K562 (cell line): ENCODE results near the gene TENM4. TPM values are rescaled to one million over a fixed set of nuclear protein-coding genes. Genes with fewer than 3 reads are reported as not detected.

ENCODE experiments used
- ATAC-seq: fragments of 200-7000 bp; cut with Tn5 transposase; 3 replicates; pipeline ENCODE4 v1.9.1; 2020; ENCODE audit warnings: moderate library complexity
- BruUV-seq: library from RNA; stranded (reverse); fragments of 400-500 nt; replicated peaks from 2 replicates; lab custom pipeline; 2021; lab: Mats Ljungman, UMichigan
- CTCF ChIA-PET: fragments of 300-600 bp; formaldehyde crosslinking; extraction: SDS; loops from one replicate; lab custom pipeline; 2021; ENCODE audit warnings: low intra/inter-chr PET ratio; lab: Yijun Ruan, JAX
- POLR2A ChIA-PET: fragments of 300-600, 350-650 bp; sonication (Branson Sonifier 250); formaldehyde crosslinking; extraction: SDS; loops from one replicate; lab custom pipeline; 2021; ENCODE audit warnings: antibody characterized with exemption, inconsistent platforms; lab: Yijun Ruan, JAX
- DNase-seq, 4 experiments: peaks; one replicate each; pipeline versions ENCODE4 v3.0.0 to v3.0.0-alpha.2; 2011 to 2018; ENCODE audit warnings: low spot score in 3 of 4, mixed read lengths in 3 of 4; ENCODE audit errors: extremely low read depth in 1 of 4
- FAIRE-seq: peaks from 2 replicates; lab custom pipeline; 2011; peaks lifted over from hg19 to GRCh38; lab: Jason Lieb, UNC
- H2AFZ ChIP-seq: 2 replicates; pipeline ENCODE4 v1.6.0; 2011; ENCODE audit warnings: low read depth, low read length, control low read depth, inconsistent platforms
- H3K27ac ChIP-seq: fragments of 200-600 bp; 3 replicates; pipeline ENCODE4 v1.8.0; 2011; ENCODE audit warnings: low read depth, mild to moderate bottlenecking, control low read depth, inconsistent platforms, low read length, moderate library complexity, mixed read lengths; ENCODE audit errors: extremely low read depth
- H3K27me3 ChIP-seq, 2 experiments: fragments of 300-600 bp in 1 of 2; 2 replicates in 1 of 2; 3 replicates in 1 of 2; pipeline versions ENCODE4 v1.6.0 to v1.8.0; 2011; ENCODE audit warnings: inconsistent platforms in 2 of 2, low read length in 2 of 2, mild to moderate bottlenecking in 1 of 2, mixed read lengths in 1 of 2, moderate library complexity in 1 of 2; ENCODE audit not compliant: control insufficient read depth in 2 of 2, insufficient read depth in 2 of 2
- H3K36me3 ChIP-seq: fragments of 300-600 bp; 3 replicates; pipeline ENCODE4 v1.8.0; 2011; ENCODE audit warnings: mild to moderate bottlenecking, low read length, inconsistent platforms; ENCODE audit not compliant: control insufficient read depth, insufficient read depth
- H3K4me1 ChIP-seq, 2 experiments: fragments of 200-600 bp in 1 of 2; replicated peaks in 1 of 2; 2 replicates in 1 of 2; 3 replicates in 1 of 2; pipeline versions ENCODE4 v1.5.1 to v1.8.0; 2011; ENCODE audit warnings: inconsistent platforms in 2 of 2, low read length in 2 of 2, mild to moderate bottlenecking in 1 of 2, mixed read lengths in 1 of 2, moderate library complexity in 1 of 2; ENCODE audit not compliant: control insufficient read depth in 2 of 2, insufficient read depth in 2 of 2
- H3K4me2 ChIP-seq: 2 replicates; pipeline ENCODE4 v1.6.1; 2011; ENCODE audit warnings: low read length, control low read depth, inconsistent platforms, mixed read lengths; ENCODE audit not compliant: insufficient read depth
- H3K4me3 ChIP-seq: fragments of 200-600 bp; sonication (generic), shearing (Covaris generic); 2 replicates; pipeline ENCODE4 v1.5.1; 2016; ENCODE audit warnings: control low read depth, inconsistent platforms
- H3K79me2 ChIP-seq: fragments of 200-600 bp; 3 replicates; pipeline ENCODE4 v1.8.0; 2011; ENCODE audit warnings: low read length, inconsistent platforms; ENCODE audit not compliant: control insufficient read depth, insufficient read depth
- H3K9ac ChIP-seq, 2 experiments: 2 replicates each; pipeline versions ENCODE4 v1.6.0 to v1.6.1; 2011; ENCODE audit warnings: low read depth in 2 of 2, low read length in 2 of 2, control low read depth in 1 of 2, inconsistent platforms in 1 of 2, mild to moderate bottlenecking in 1 of 2, mixed read lengths in 1 of 2; ENCODE audit not compliant: insufficient read depth in 1 of 2
- H3K9me1 ChIP-seq: one replicate; pipeline ENCODE4 v1.6.0; 2011; ENCODE audit warnings: inconsistent platforms, mild to moderate bottlenecking, low read length, moderate library complexity; ENCODE audit not compliant: control insufficient read depth, insufficient read depth
- H3K9me3 ChIP-seq: replicated peaks from 2 replicates; pipeline ENCODE4 v1.5.1; 2011; ENCODE audit warnings: low read depth, low read length, inconsistent platforms; ENCODE audit not compliant: control insufficient read depth, insufficient read depth
- H4K20me1 ChIP-seq: replicated peaks from 2 replicates; pipeline ENCODE4 v1.6.1; 2011; ENCODE audit warnings: low read length, inconsistent platforms, mixed read lengths; ENCODE audit not compliant: control insufficient read depth, insufficient read depth
- ARHGAP35 ChIP-seq: fragments of 450-650 bp; IDR thresholded peaks from 2 replicates; pipeline ENCODE4 v1.6.1; 2018; ENCODE audit not compliant: partially characterized antibody
- CREBBP ChIP-seq: IDR thresholded peaks from one replicate; pipeline ENCODE4 v1.6.1; 2012; ENCODE audit warnings: low read depth, mild to moderate bottlenecking, control low read depth, inconsistent platforms, low read length
- HOXB6 ChIP-seq: fragments of 250-450 bp; sonication (Bioruptor Pico); IDR thresholded peaks from 2 replicates; pipeline ENCODE4 v1.5.1; 2022; ENCODE audit warnings: mild to moderate bottlenecking, borderline replicate concordance
- ILK ChIP-seq: fragments of 450-650 bp; IDR thresholded peaks from 2 replicates; pipeline ENCODE4 v1.6.1; 2016; ENCODE audit warnings: missing genetic modification characterization, low read depth, mild to moderate bottlenecking, missing compliant biosample characterization, moderate library complexity, borderline replicate concordance
- MAFK ChIP-seq: IDR thresholded peaks from 2 replicates; pipeline ENCODE4 v1.6.1; 2011; ENCODE audit warnings: low read length, improper control_type of control experiment
- NFYB ChIP-seq: IDR thresholded peaks from 2 replicates; pipeline ENCODE4 v1.6.1; 2011; ENCODE audit warnings: mild to moderate bottlenecking, moderate library complexity; ENCODE audit not compliant: insufficient read length; ENCODE audit errors: extremely low read depth
- TOE1 ChIP-seq, 2 experiments: fragments of 450-650 bp in 1 of 2; sonication (generic) in 1 of 2; formaldehyde crosslinking in 1 of 2; IDR thresholded peaks; 2 replicates each; pipeline versions ENCODE4 v1.7.1 to v1.8.0; 2016 to 2022; ENCODE audit warnings: borderline replicate concordance in 2 of 2, mild to moderate bottlenecking in 2 of 2, antibody characterized with exemption in 1 of 2, inconsistent platforms in 1 of 2, low read depth in 1 of 2, missing genetic modification reagents in 1 of 2, moderate library complexity in 1 of 2
- ZNF121 ChIP-seq: sonication (generic); formaldehyde crosslinking; conservative IDR thresholded peaks from 2 replicates; pipeline ENCODE4 v1.8.0; 2022; ENCODE audit warnings: missing genetic modification reagents
- ZNF444 ChIP-seq: fragments of 250-450 bp; sonication (Bioruptor Pico); IDR thresholded peaks from 2 replicates; pipeline ENCODE4 v1.4.0; 2020; ENCODE audit warnings: mild to moderate bottlenecking, moderate library complexity
- ZNF644 ChIP-seq: fragments of 200-800 bp; sonication (Bioruptor generic); IDR thresholded peaks from 2 replicates; pipeline ENCODE4 v1.6.1; 2016; ENCODE audit warnings: low read depth, missing genetic modification characterization, missing compliant biosample characterization
- WGBS: fragments of 100-300 bp; shearing (Covaris generic); methylation state at CpG from one replicate; pipeline ENCODE4 v1.1.6; 2016; ENCODE audit warnings: low coverage, mixed read lengths; ENCODE audit not compliant: insufficient coverage; ENCODE audit errors: missing lambda C conversion rate; 5-methylcytosine and 5-hydroxymethylcytosine counted together
- in situ Hi-C: fragments of 300-500 bp; cut with MboI; formaldehyde crosslinking; loops from 4 replicates; pipeline ENCODE4 v1.15.0; 2018; ENCODE audit warnings: inconsistent platforms, mixed read lengths
- intact Hi-C: fragments of 100-400 bp; cut with micrococcal nuclease; formaldehyde crosslinking; loops from 2 replicates; pipeline ENCODE4 v1.14.2; 2022
- polyA plus RNA-seq, 8 experiments: library from polyadenylated mRNA; depleted of rRNA in 4 of 8; stranded (reverse) in 5 of 8; unstranded in 3 of 8; fragments of >200 nt; fragmentation: Nextera tagmentation in 2 of 8; fragmentation: Illumina TruSeq in 1 of 8; extraction: Ambion mirVana in 2 of 8; extraction: Trizol in 1 of 8; gene quantifications; 2 replicates each; pipeline versions ENCODE4 v1.2.1 to v1.2.3, GENCODE V29; 2011 to 2014; ENCODE audit warnings: inconsistent platforms in 1 of 8, missing spikeins in 1 of 8
- total RNA-seq, 7 experiments: library from RNA; depleted of rRNA in 6 of 7; stranded (reverse); fragments of >200 nt in 6 of 7; fragmentation: Illumina TruSeq in 2 of 7; extraction: Trizol in 2 of 7; gene quantifications; 2 replicates each; pipeline versions ENCODE4 v1.2.1 to v1.2.3, GENCODE V29; 2011 to 2021; ENCODE audit warnings: low replicate concordance in 1 of 7
- TF ChIP-seq, protein P1 (sequence below): fragments of 450-650 bp; IDR thresholded peaks from one replicate; pipeline ENCODE4 v1.6.1; 2018; ENCODE audit warnings: mild to moderate bottlenecking, moderate library complexity; ENCODE audit not compliant: partially characterized antibody
- TF ChIP-seq, protein P2 (sequence below): sonication (generic); formaldehyde crosslinking; IDR thresholded peaks from 2 replicates; pipeline ENCODE4 v1.4.0; 2020; ENCODE audit warnings: mild to moderate bottlenecking, missing genetic modification reagents
- TF ChIP-seq, protein P3 (sequence below), 3 experiments: fragments of 200-800 bp in 1 of 3; fragments of 250-450 bp in 1 of 3; fragments of 450-650 bp in 1 of 3; sonication (Bioruptor Pico) in 1 of 3; sonication (Bioruptor generic) in 1 of 3; formaldehyde crosslinking in 1 of 3; IDR thresholded peaks; 2 replicates each; pipeline versions ENCODE4 v1.6.1 to v1.8.0; 2016 to 2022; ENCODE audit warnings: mild to moderate bottlenecking in 2 of 3, missing genetic modification characterization in 2 of 3, missing compliant biosample characterization in 1 of 3, moderate library complexity in 1 of 3

Gene TENM4
- total and polyA plus RNA-seq, 9 of the 15 experiments (the other 6 are each of a cell fraction or from before 2014, with no cell fraction given): 0.16 TPM; not detected in 8

DNA sequence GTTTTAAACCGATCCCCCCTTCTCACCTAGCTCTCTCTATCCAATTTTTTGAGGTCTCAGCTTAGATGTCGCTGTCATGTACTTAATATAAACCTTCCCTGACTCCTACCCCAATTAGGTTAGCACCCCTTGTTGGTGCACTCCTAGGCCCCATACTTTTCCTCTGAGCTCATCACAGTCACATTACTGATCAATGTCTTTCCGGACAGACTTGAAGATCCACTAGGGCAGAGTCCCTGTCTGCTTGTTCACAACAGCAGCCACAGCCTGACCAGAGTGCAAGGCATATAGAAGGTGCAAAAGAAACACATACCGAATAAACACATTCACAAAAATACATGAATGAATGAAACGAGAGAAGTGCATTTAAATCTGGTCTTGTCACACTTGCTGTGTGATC is 605.2 kb downstream of the TENM4 start:
- intact Hi-C loops: no loop called here
- CTCF ChIA-PET: no interaction called here
- H3K4me2 ChIP-seq: no peak overlapping the region
- FAIRE-seq (no peak), ATAC-seq (no peak), DNase-seq (no peak)
- H3K36me3 ChIP-seq: no peaks in the 10 kb centered on the region
- H3K4me3 ChIP-seq: no peak overlapping the region
- POLR2A ChIA-PET: interaction anchor here (1.1 kb wide), 1 partner anchor 10 kb away, joined by 3 read pairs; no protein-coding TSS in a partner anchor
- BruUV-seq: no TSS peak
- H2AFZ ChIP-seq: no peak overlapping the region
- 0% methylated on average over 5 of the region's 5 CpGs for WGBS
- no peak overlapping the region for H3K9ac ChIP-seq
- no peaks in the 10 kb centered on the region for H3K9me1 ChIP-seq
- H3K79me2 ChIP-seq: no peaks in the 10 kb centered on the region
- H3K27ac ChIP-seq: no peak overlapping the region
- no peaks in the 10 kb centered on the region for H4K20me1 ChIP-seq
- no peaks in the 10 kb centered on the region for H3K4me1 ChIP-seq
- in situ Hi-C loops: no loop called here
- H3K27me3 ChIP-seq: peaks cover 0 to 7% of the 10 kb centered on the region in 2 experiments; a peak in 2 of 5 replicates
- no peaks in the 10 kb centered on the region for H3K9me3 ChIP-seq
- TF ChIP-seq ZNF644 (tag) (no peak), ZNF121 (CRISPR knock-in tag) (no peak), MAFK (no peak), ILK (no peak), ZNF444 (CRISPR knock-in tag) (no peak), NFYB (no peak), HOXB6 (CRISPR knock-in tag) (no peak), TOE1 (IDR thresholded peaks at IDR 0.05; ENCODE audit: borderline replicate concordance) (no peak), TOE1 (CRISPR knock-in tag; IDR thresholded peaks at IDR 0.05; ENCODE audit: borderline replicate concordance, low read depth) (no peak), ARHGAP35 (no peak), CREBBP (no peak)
- TF ChIP-seq, protein P1, sequence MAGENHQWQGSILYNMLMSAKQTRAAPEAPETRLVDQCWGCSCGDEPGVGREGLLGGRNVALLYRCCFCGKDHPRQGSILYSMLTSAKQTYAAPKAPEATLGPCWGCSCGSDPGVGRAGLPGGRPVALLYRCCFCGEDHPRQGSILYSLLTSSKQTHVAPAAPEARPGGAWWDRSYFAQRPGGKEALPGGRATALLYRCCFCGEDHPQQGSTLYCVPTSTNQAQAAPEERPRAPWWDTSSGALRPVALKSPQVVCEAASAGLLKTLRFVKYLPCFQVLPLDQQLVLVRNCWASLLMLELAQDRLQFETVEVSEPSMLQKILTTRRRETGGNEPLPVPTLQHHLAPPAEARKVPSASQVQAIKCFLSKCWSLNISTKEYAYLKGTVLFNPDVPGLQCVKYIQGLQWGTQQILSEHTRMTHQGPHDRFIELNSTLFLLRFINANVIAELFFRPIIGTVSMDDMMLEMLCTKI: no peak
- TF ChIP-seq, protein P2, sequence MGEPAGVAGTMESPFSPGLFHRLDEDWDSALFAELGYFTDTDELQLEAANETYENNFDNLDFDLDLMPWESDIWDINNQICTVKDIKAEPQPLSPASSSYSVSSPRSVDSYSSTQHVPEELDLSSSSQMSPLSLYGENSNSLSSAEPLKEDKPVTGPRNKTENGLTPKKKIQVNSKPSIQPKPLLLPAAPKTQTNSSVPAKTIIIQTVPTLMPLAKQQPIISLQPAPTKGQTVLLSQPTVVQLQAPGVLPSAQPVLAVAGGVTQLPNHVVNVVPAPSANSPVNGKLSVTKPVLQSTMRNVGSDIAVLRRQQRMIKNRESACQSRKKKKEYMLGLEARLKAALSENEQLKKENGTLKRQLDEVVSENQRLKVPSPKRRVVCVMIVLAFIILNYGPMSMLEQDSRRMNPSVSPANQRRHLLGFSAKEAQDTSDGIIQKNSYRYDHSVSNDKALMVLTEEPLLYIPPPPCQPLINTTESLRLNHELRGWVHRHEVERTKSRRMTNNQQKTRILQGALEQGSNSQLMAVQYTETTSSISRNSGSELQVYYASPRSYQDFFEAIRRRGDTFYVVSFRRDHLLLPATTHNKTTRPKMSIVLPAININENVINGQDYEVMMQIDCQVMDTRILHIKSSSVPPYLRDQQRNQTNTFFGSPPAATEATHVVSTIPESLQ (CRISPR knock-in tag): no peak
- TF ChIP-seq, protein P3, sequence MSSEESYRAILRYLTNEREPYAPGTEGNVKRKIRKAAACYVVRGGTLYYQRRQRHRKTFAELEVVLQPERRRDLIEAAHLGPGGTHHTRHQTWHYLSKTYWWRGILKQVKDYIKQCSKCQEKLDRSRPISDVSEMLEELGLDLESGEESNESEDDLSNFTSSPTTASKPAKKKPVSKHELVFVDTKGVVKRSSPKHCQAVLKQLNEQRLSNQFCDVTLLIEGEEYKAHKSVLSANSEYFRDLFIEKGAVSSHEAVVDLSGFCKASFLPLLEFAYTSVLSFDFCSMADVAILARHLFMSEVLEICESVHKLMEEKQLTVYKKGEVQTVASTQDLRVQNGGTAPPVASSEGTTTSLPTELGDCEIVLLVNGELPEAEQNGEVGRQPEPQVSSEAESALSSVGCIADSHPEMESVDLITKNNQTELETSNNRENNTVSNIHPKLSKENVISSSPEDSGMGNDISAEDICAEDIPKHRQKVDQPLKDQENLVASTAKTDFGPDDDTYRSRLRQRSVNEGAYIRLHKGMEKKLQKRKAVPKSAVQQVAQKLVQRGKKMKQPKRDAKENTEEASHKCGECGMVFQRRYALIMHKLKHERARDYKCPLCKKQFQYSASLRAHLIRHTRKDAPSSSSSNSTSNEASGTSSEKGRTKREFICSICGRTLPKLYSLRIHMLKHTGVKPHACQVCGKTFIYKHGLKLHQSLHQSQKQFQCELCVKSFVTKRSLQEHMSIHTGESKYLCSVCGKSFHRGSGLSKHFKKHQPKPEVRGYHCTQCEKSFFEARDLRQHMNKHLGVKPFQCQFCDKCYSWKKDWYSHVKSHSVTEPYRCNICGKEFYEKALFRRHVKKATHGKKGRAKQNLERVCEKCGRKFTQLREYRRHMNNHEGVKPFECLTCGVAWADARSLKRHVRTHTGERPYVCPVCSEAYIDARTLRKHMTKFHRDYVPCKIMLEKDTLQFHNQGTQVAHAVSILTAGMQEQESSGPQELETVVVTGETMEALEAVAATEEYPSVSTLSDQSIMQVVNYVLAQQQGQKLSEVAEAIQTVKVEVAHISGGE (CRISPR knock-in tag; IDR thresholded peaks at IDR 0.05): no peak
